BE2C (cell line): Measurements from ENCODE around the gene PDZRN4.

Experiments
- DNase-seq: peaks from one replicate; pipeline ENCODE4 v3.0.0-alpha.2; 2020
- H3K27me3 ChIP-seq: fragments of 250-450 bp; sonication (Bioruptor Pico); 2 replicates; pipeline ENCODE4 v1.5.1; 2020; ENCODE audit warnings: mild to moderate bottlenecking
- H3K36me3 ChIP-seq: fragments of 250-450 bp; sonication (Bioruptor Pico); 2 replicates; pipeline ENCODE4 v1.5.1; 2020; ENCODE audit warnings: mild to moderate bottlenecking
- H3K4me1 ChIP-seq: fragments of 250-450 bp; sonication (Bioruptor Pico); 2 replicates; pipeline ENCODE4 v1.5.1; 2020
- H3K4me3 ChIP-seq: 2 replicates; pipeline ENCODE4 v1.5.1; 2011; ENCODE audit warnings: low read depth, low read length
- H3K9me3 ChIP-seq: fragments of 250-450 bp; sonication (Bioruptor Pico); 2 replicates; pipeline ENCODE4 v1.5.1; 2020
- CTCF ChIP-seq: IDR thresholded peaks from 2 replicates; pipeline ENCODE4 v1.5.1; 2012; ENCODE audit warnings: mild to moderate bottlenecking, low read depth, low read length

The PDZRN4 gene

GRCh38 chr12:41418586-41418985 lies 230.5 kb downstream of the PDZRN4 start:
- no peak for TF ChIP-seq CTCF
- H3K4me3 ChIP-seq: no peak overlapping the region
- DNase-seq: no peak

GRCh38 chr12:41419131-41419893 lies 231.2 kb downstream of the PDZRN4 start:
- Histone ChIP-seq H3K9me3 (no peaks in the 10 kb centered on the region), H3K4me1 (no peaks in the 10 kb centered on the region), H3K36me3 (no peaks in the 10 kb centered on the region), H3K27me3 (no peaks in the 10 kb centered on the region), H3K4me3 (no peak overlapping the region)
- no peak for DNase-seq
- no peak for TF ChIP-seq CTCF

More at GRCh38 chr12:41418586-41418985, 230.5 kb downstream of the PDZRN4 start:
- Histone ChIP-seq H3K9me3 (no peaks in the 10 kb centered on the region), H3K36me3 (no peaks in the 10 kb centered on the region), H3K4me1 (no peaks in the 10 kb centered on the region), H3K27me3 (no peaks in the 10 kb centered on the region)

- no peaks in the 10 kb centered on the region for H3K36me3 ChIP-seq
- no peaks in the 10 kb centered on the region for H3K4me1 ChIP-seq
- DNase-seq: no peak
- H3K27me3 ChIP-seq: no peaks in the 10 kb centered on the region
- no peak overlapping the region for H3K4me3 ChIP-seq
- no peak for TF ChIP-seq CTCF
- H3K9me3 ChIP-seq: no peaks in the 10 kb centered on the region
These were observed 236.5 kb downstream of the PDZRN4 start for GRCh38 chr12:41424651-41425050.

- no peaks in the 10 kb centered on the region for H3K36me3 ChIP-seq
These were observed 245.3 kb downstream of the PDZRN4 start for GRCh38 chr12:41433460-41433859.

GRCh38 chr12:41436076-41436475 lies 248.0 kb downstream of the PDZRN4 start:
- Histone ChIP-seq H3K27me3 (no peaks in the 10 kb centered on the region), H3K36me3 (no peaks in the 10 kb centered on the region), H3K9me3 (no peaks in the 10 kb centered on the region), H3K4me3 (no peak overlapping the region), H3K4me1 (no peaks in the 10 kb centered on the region)
- no peak for TF ChIP-seq CTCF
- DNase-seq: no peak

More at GRCh38 chr12:41433460-41433859, 245.3 kb downstream of the PDZRN4 start:
- Histone ChIP-seq H3K27me3 (no peaks in the 10 kb centered on the region), H3K9me3 (no peaks in the 10 kb centered on the region), H3K4me3 (no peak overlapping the region), H3K4me1 (no peaks in the 10 kb centered on the region)
- TF ChIP-seq CTCF: no peak
- DNase-seq: no peak

GRCh38 chr12:41437563-41437962 lies 249.4 kb downstream of the PDZRN4 start:
- TF ChIP-seq CTCF: no peak
- Histone ChIP-seq H3K36me3 (no peaks in the 10 kb centered on the region), H3K4me1 (no peaks in the 10 kb centered on the region), H3K4me3 (no peak overlapping the region), H3K27me3 (no peaks in the 10 kb centered on the region), H3K9me3 (no peaks in the 10 kb centered on the region)
- no peak for DNase-seq
